ENCODE data around the gene DHX29.

Gene DHX29

GRCh38 chr5:55222985-55223811 lies 84.3 kb downstream of the DHX29 start:
- DNase-seq (ENCODE audit: low read depth), result no peak
- TF ChIP-seq CTCF (IDR thresholded peaks at IDR 0.05; ENCODE audit: low read depth, low read length, missing control alignments), result no peak
- H3K4me3 ChIP-seq (ENCODE audit: low read depth, low read length), result no peak overlapping the region

GRCh38 chr5:55222092-55222984 lies 85.2 kb downstream of the DHX29 start:
- TF ChIP-seq CTCF (IDR thresholded peaks at IDR 0.05; ENCODE audit: low read depth, low read length, missing control alignments), result no peak
- DNase-seq (ENCODE audit: low read depth), result no peak
- no peak overlapping the region for H3K4me3 ChIP-seq (ENCODE audit: low read depth, low read length)

GRCh38 chr5:55220433-55221185 lies 86.9 kb downstream of the DHX29 start:
- H3K4me3 ChIP-seq (ENCODE audit: low read depth, low read length), result no peak overlapping the region; the same call in 1 of the 2 replicates
- DNase-seq (ENCODE audit: low read depth), result no peak
- TF ChIP-seq CTCF (IDR thresholded peaks at IDR 0.05; ENCODE audit: low read depth, low read length, missing control alignments), result no peak

- no peak for TF ChIP-seq CTCF (IDR thresholded peaks at IDR 0.05; ENCODE audit: low read depth, low read length, missing control alignments)
- no peak for DNase-seq (ENCODE audit: low read depth)
- no peak overlapping the region for H3K4me3 ChIP-seq (ENCODE audit: low read depth, low read length)
These were observed 87.7 kb downstream of the DHX29 start for GRCh38 chr5:55219770-55220169.

- no peak overlapping the region for H3K4me3 ChIP-seq (ENCODE audit: low read depth, low read length)
- no peak for TF ChIP-seq CTCF (IDR thresholded peaks at IDR 0.05; ENCODE audit: low read depth, low read length, missing control alignments)
These were observed 88.5 kb downstream of the DHX29 start for GRCh38 chr5:55218967-55219366.

GRCh38 chr5:55211184-55211874 lies 96.2 kb downstream of the DHX29 start:
- no peak overlapping the region for H3K4me3 ChIP-seq (ENCODE audit: low read depth, low read length)
- no peak for DNase-seq (ENCODE audit: low read depth)
- TF ChIP-seq CTCF (IDR thresholded peaks at IDR 0.05; ENCODE audit: low read depth, low read length, missing control alignments), result no peak

More at GRCh38 chr5:55218967-55219366, 88.5 kb downstream of the DHX29 start:
- no peak for DNase-seq (ENCODE audit: low read depth)
